Lower lobe of right lung (tissue), 2 donors: Measurements from ENCODE around the gene PIK3AP1. TPM values are rescaled to one million over a fixed set of nuclear protein-coding genes. Genes with fewer than 3 reads are reported as not detected.

Source experiments
- ATAC-seq, 2 donors: fragments of 200-7000 bp; cut with Tn5 transposase; one replicate each; pipeline ENCODE4 v1.9.1; 2020 to 2022; ENCODE audit warnings: mild to moderate bottlenecking in 2 of 2, moderate library complexity in 2 of 2
- DNase-seq: peaks from one replicate; pipeline ENCODE4 v3.0.0-alpha.2; 2020
- H3K27ac ChIP-seq: fragments of 200-600 bp; one replicate; pipeline ENCODE4 v1.8.0; 2022
- H3K27me3 ChIP-seq: fragments of 200-600 bp; one replicate; pipeline ENCODE4 v1.8.0; 2022; ENCODE audit warnings: low read depth
- H3K36me3 ChIP-seq: fragments of 200-600 bp; one replicate; pipeline ENCODE4 v1.8.0; 2022; ENCODE audit warnings: mild to moderate bottlenecking
- H3K4me1 ChIP-seq: fragments of 200-600 bp; one replicate; pipeline ENCODE4 v1.8.0; 2022
- H3K4me3 ChIP-seq: fragments of 200-600 bp; one replicate; pipeline ENCODE4 v1.8.0; 2022; ENCODE audit warnings: mild to moderate bottlenecking
- H3K9me3 ChIP-seq: fragments of 200-600 bp; one replicate; pipeline ENCODE4 v1.8.0; 2022
- CTCF ChIP-seq: fragments of 200-600 bp; IDR thresholded peaks from one replicate; pipeline ENCODE4 v1.8.0; 2022; ENCODE audit warnings: antibody characterized with exemption, mild to moderate bottlenecking
- intact Hi-C: fragments of 100-400 bp; cut with DNase I; formaldehyde crosslinking; loops from one replicate; pipeline ENCODE4 v1.11.0; 2022
- total RNA-seq: library from RNA; stranded (reverse); fragmentation: NEBNext Ultra II Directional; extraction: Animal tissue kit (Norgen Biotek cat#: 25700); gene quantifications from one replicate; pipeline ENCODE4 v1.2.1, GENCODE V29; 2021
- donor health status: DM: no; HTN: yes; CAD: no; lungs with severe emphysema.

Gene PIK3AP1
- total RNA-seq, 1 donor from 2014 or later = 71.6 TPM

- TF ChIP-seq CTCF = no peak
- intact Hi-C loops = no loop called here
These were observed 32.8 kb downstream of the PIK3AP1 start for GRCh38 chr10:96687317-96688012.

GRCh38 chr10:96686514-96686913, 33.8 kb downstream of the PIK3AP1 start:
- Histone ChIP-seq H3K27me3 (no peaks in the 10 kb centered on the region), H3K36me3 (no peaks in the 10 kb centered on the region), H3K27ac (no peak overlapping the region), H3K9me3 (no peaks in the 10 kb centered on the region), H3K4me3 (no peak overlapping the region), H3K4me1 (peaks cover 12% of the 10 kb centered on the region)
- ATAC-seq = no peak
- intact Hi-C loops = no loop called here
- no peak for DNase-seq
- TF ChIP-seq CTCF = no peak

More at GRCh38 chr10:96687317-96688012, 32.8 kb downstream of the PIK3AP1 start:
- no peaks in the 10 kb centered on the region for H3K27me3 ChIP-seq
- ATAC-seq (no peak), DNase-seq (no peak)
- H3K9me3 ChIP-seq = no peaks in the 10 kb centered on the region
- no peak overlapping the region for H3K4me3 ChIP-seq
- peaks cover 12% of the 10 kb centered on the region for H3K4me1 ChIP-seq
- no peak overlapping the region for H3K27ac ChIP-seq
- H3K36me3 ChIP-seq = no peaks in the 10 kb centered on the region

GRCh38 chr10:96685306-96685705, 35.0 kb downstream of the PIK3AP1 start:
- Histone ChIP-seq H3K4me1 (peaks cover 12% of the 10 kb centered on the region), H3K4me3 (no peak overlapping the region), H3K27ac (no peak overlapping the region), H3K36me3 (no peaks in the 10 kb centered on the region), H3K9me3 (no peaks in the 10 kb centered on the region), H3K27me3 (no peaks in the 10 kb centered on the region)
- ATAC-seq (peak in 1 of 2 donors; percentile 37), DNase-seq (no peak)
- no peak for TF ChIP-seq CTCF
- intact Hi-C loops = no loop called here

- no peak overlapping the region for H3K4me3 ChIP-seq
- DNase-seq = no peak
- H3K27ac ChIP-seq = no peak overlapping the region
- no peaks in the 10 kb centered on the region for H3K27me3 ChIP-seq
- no peaks in the 10 kb centered on the region for H3K9me3 ChIP-seq
- H3K4me1 ChIP-seq = peaks cover 12% of the 10 kb centered on the region
- no peaks in the 10 kb centered on the region for H3K36me3 ChIP-seq
- intact Hi-C loops = no loop called here
- ATAC-seq = no peak
- TF ChIP-seq CTCF = no peak
These were observed 35.5 kb downstream of the PIK3AP1 start for GRCh38 chr10:96684826-96685225.

GRCh38 chr10:96683710-96684109, 36.6 kb downstream of the PIK3AP1 start:
- Histone ChIP-seq H3K27ac (no peak overlapping the region), H3K36me3 (no peaks in the 10 kb centered on the region), H3K4me1 (peaks cover 12% of the 10 kb centered on the region), H3K27me3 (no peaks in the 10 kb centered on the region), H3K9me3 (no peaks in the 10 kb centered on the region), H3K4me3 (no peak overlapping the region)
- DNase-seq (no peak), ATAC-seq (no peak)
- no peak for TF ChIP-seq CTCF
- intact Hi-C loops = no loop called here
